HepG2 (cell line): ENCODE results near the gene CPEB4. TPM values are rescaled to one million over a fixed set of nuclear protein-coding genes. Genes with fewer than 3 reads are reported as not detected.

Experiments
- ATF6 ChIP-seq: sonication (generic); formaldehyde crosslinking; conservative IDR thresholded peaks from 2 replicates; pipeline ENCODE4 v1.4.0; 2020; ENCODE audit warnings: missing genetic modification reagents
- ETS1 ChIP-seq: sonication (generic); formaldehyde crosslinking; IDR thresholded peaks from 2 replicates; pipeline ENCODE4 v1.4.0; 2020; ENCODE audit warnings: missing genetic modification reagents
- FOXJ3 ChIP-seq: sonication (generic); formaldehyde crosslinking; IDR thresholded peaks from 2 replicates; pipeline ENCODE4 v1.4.0; 2020; ENCODE audit warnings: missing genetic modification reagents, mild to moderate bottlenecking, borderline replicate concordance
- HOXA3 ChIP-seq: sonication (generic); formaldehyde crosslinking; IDR thresholded peaks from 2 replicates; pipeline ENCODE4 v1.5.0; 2020; ENCODE audit warnings: missing genetic modification reagents
- IRF1 ChIP-seq: sonication (generic); formaldehyde crosslinking; IDR thresholded peaks from 2 replicates; pipeline ENCODE4 v1.4.0; 2020; ENCODE audit warnings: low read depth, mild to moderate bottlenecking, missing genetic modification reagents
- RNF2 ChIP-seq: fragments of 450-650 bp; conservative IDR thresholded peaks from 2 replicates; pipeline ENCODE4 v1.6.1; 2016; ENCODE audit warnings: low read depth
- SRSF4 ChIP-seq: fragments of 200-400 bp; formaldehyde crosslinking; IDR thresholded peaks from one replicate; pipeline ENCODE4 v1.6.1; 2018; ENCODE audit warnings: mild to moderate bottlenecking, low read depth, low read length, moderate library complexity; ENCODE audit not compliant: poor library complexity, severe bottlenecking
- TRIM22 ChIP-seq: fragments of 450-650 bp; IDR thresholded peaks from 2 replicates; pipeline ENCODE4 v1.6.1; 2017
- U2AF1 ChIP-seq: fragments of 200-400 bp; formaldehyde crosslinking; optimal IDR thresholded peaks from 2 replicates; pipeline ENCODE3; 2017; ENCODE audit warnings: mild to moderate bottlenecking, low read depth, low read length
- ZBTB7B ChIP-seq: sonication (generic); formaldehyde crosslinking; IDR thresholded peaks from 2 replicates; pipeline ENCODE4 v1.4.0; 2020; ENCODE audit warnings: missing genetic modification reagents
- ZNF251 ChIP-seq: sonication (generic); formaldehyde crosslinking; IDR thresholded peaks from 2 replicates; pipeline ENCODE4 v1.9.0; 2021; ENCODE audit warnings: mild to moderate bottlenecking, missing genetic modification reagents
- ZNF619 ChIP-seq: sonication (generic); formaldehyde crosslinking; IDR thresholded peaks from 2 replicates; pipeline ENCODE4 v1.4.0; 2020; ENCODE audit warnings: mild to moderate bottlenecking, missing genetic modification reagents
- ZNF646 ChIP-seq: sonication (generic); formaldehyde crosslinking; IDR thresholded peaks from 2 replicates; pipeline ENCODE4 v1.9.0; 2021; ENCODE audit warnings: mild to moderate bottlenecking, missing genetic modification reagents
- ZNF816 ChIP-seq: sonication (generic); formaldehyde crosslinking; IDR thresholded peaks from 2 replicates; pipeline ENCODE4 v1.8.0; 2022; ENCODE audit warnings: missing genetic modification reagents, mild to moderate bottlenecking, borderline replicate concordance
- ZZZ3 ChIP-seq: sonication (generic); formaldehyde crosslinking; IDR thresholded peaks from 2 replicates; pipeline ENCODE4 v1.4.0; 2020; ENCODE audit warnings: missing genetic modification reagents, mild to moderate bottlenecking, borderline replicate concordance
- polyA plus RNA-seq, 8 experiments: library from polyadenylated mRNA; depleted of rRNA in 3 of 8; stranded (reverse) in 7 of 8; unstranded in 1 of 8; fragments of >200 nt; fragmentation: Illumina TruSeq in 4 of 8; extraction: Trizol in 4 of 8; gene quantifications; 2 replicates each; pipeline versions ENCODE4 v1.2.1 to v1.2.3, GENCODE V29; 2011 to 2016; ENCODE audit warnings: low read depth in 4 of 8, missing spikeins in 1 of 8, mixed read lengths in 1 of 8; ENCODE audit not compliant: insufficient read depth in 1 of 8
- total RNA-seq, 5 experiments: library from RNA; depleted of rRNA; stranded (reverse); fragments of >200 nt; fragmentation: Illumina TruSeq; extraction: Trizol; gene quantifications; 2 replicates each; pipeline ENCODE4 v1.2.3, GENCODE V29; 2016; ENCODE audit warnings: low read depth in 1 of 5

The CPEB4 gene
- total and polyA plus RNA-seq, 2 of the 13 experiments (the other 11 are each of a cell fraction or from before 2014, with no cell fraction given) = 7.7 to 26.7 TPM

GRCh38 chr5:173887610-173888472, at the start of gene CPEB4 (continued):
- TF ChIP-seq ZNF619 (peak; percentile 86), U2AF1 (no peak), ZNF251 (no peak), HOXA3 (CRISPR knock-in tag) (peak; percentile 99), ZZZ3 (no peak; the same call in 1 of the 2 replicates), ZNF816 (CRISPR knock-in tag) (peak; percentile 75; the same call in 1 of the 2 replicates), FOXJ3 (CRISPR knock-in tag) (no peak), IRF1 (CRISPR knock-in tag) (no peak), TRIM22 (no peak), ZBTB7B (CRISPR knock-in tag) (no peak), RNF2 (peak; percentile 33; the same call in 1 of the 2 replicates), ATF6 (CRISPR knock-in tag) (no peak), ETS1 (no peak), ZNF646 (CRISPR knock-in tag) (no peak), SRSF4 (no peak)
